Upper lobe of left lung (tissue), 6 donors: Measurements from ENCODE around the gene PAQR7. TPM values are rescaled to one million over a fixed set of nuclear protein-coding genes. Genes with fewer than 3 reads are reported as not detected.

Source experiments
- ATAC-seq, 2 donors: fragments of 200-7000 bp; cut with Tn5 transposase; one replicate each; pipeline ENCODE4 v1.9.1; 2022; ENCODE audit warnings: mild to moderate bottlenecking in 2 of 2, moderate library complexity in 2 of 2; ENCODE audit not compliant: low FRiP score in 2 of 2
- DNase-seq, 2 donors: peaks; one replicate each; pipeline ENCODE4 v3.0.0-alpha.2; 2019 to 2020
- H3K27ac ChIP-seq, 4 donors: fragments of 200-600 bp; sonication (generic); one replicate each; pipeline ENCODE4 v1.5.1; 2016 to 2019
- H3K27me3 ChIP-seq, 4 donors: fragments of 200-600 bp; sonication (generic); one replicate each; pipeline ENCODE4 v1.5.1; 2017 to 2019
- H3K36me3 ChIP-seq, 4 donors: fragments of 200-600 bp; sonication (generic); one replicate each; pipeline ENCODE4 v1.5.1; 2016 to 2019
- H3K4me1 ChIP-seq, 4 donors: fragments of 200-600 bp; sonication (generic); one replicate each; pipeline ENCODE4 v1.5.1; 2018 to 2019
- H3K4me3 ChIP-seq, 4 donors: fragments of 200-600 bp; sonication (generic); one replicate each; pipeline ENCODE4 v1.5.1; 2017 to 2019; ENCODE audit warnings: mild to moderate bottlenecking in 2 of 4, moderate library complexity in 1 of 4
- H3K9me3 ChIP-seq, 4 donors: fragments of 200-600 bp; sonication (generic); one replicate each; pipeline ENCODE4 v1.5.1; 2018 to 2019
- EP300 ChIP-seq, 4 donors: sonication (generic); formaldehyde crosslinking; IDR thresholded peaks; one replicate each; pipeline ENCODE4 v1.5.1; 2017; ENCODE audit warnings: antibody characterized with exemption in 4 of 4, control low read depth in 2 of 4
- POLR2A ChIP-seq, 4 donors: fragments of 450-650 bp; IDR thresholded peaks; one replicate each; pipeline ENCODE4 v1.5.1; 2016 to 2017; ENCODE audit warnings: antibody characterized with exemption in 4 of 4, mild to moderate bottlenecking in 2 of 4
- POLR2AphosphoS5 ChIP-seq, 2 donors: sonication (generic); formaldehyde crosslinking; IDR thresholded peaks; one replicate each; pipeline ENCODE4 v1.5.1; 2017; ENCODE audit warnings: antibody characterized with exemption in 2 of 2
- WGBS, 2 donors: methylation state at CpG; one replicate each; pipeline ENCODE4 v1.1.5; 2017 to 2018; 5-methylcytosine and 5-hydroxymethylcytosine counted together
- small RNA-seq, 4 donors: library from RNA; depleted of rRNA; stranded (forward); fragments of <200 nt; gene quantifications; one replicate each; pipeline ENCODE3, GENCODE V24; 2016
- total RNA-seq, 6 donors: library from RNA; depleted of rRNA in 4 of 6; stranded (reverse); fragments of >200 nt in 4 of 6; gene quantifications; one replicate each; pipeline versions ENCODE4 v1.1.0 to v1.2.1, GENCODE V29; 2016 to 2021
- TF ChIP-seq, protein P1 (sequence below), 6 experiments: fragments of 450-650 bp in 4 of 6; fragments of 200-600 bp in 2 of 6; sonication (generic) in 2 of 6; IDR thresholded peaks; one replicate each; pipeline ENCODE4 v1.5.1; 2016 to 2019; ENCODE audit warnings: antibody characterized with exemption in 6 of 6
- donor health status: DM: no; HTN: no; CAD: no; lungs with moderate emphysema.
- donor health status: DM: no; HTN: yes; CAD: no; lungs with severe emphysema.

The PAQR7 gene
- total RNA-seq, 6 donors from 2014 or later = 1.9 to 9.6 (median 7.0) TPM

DNA sequence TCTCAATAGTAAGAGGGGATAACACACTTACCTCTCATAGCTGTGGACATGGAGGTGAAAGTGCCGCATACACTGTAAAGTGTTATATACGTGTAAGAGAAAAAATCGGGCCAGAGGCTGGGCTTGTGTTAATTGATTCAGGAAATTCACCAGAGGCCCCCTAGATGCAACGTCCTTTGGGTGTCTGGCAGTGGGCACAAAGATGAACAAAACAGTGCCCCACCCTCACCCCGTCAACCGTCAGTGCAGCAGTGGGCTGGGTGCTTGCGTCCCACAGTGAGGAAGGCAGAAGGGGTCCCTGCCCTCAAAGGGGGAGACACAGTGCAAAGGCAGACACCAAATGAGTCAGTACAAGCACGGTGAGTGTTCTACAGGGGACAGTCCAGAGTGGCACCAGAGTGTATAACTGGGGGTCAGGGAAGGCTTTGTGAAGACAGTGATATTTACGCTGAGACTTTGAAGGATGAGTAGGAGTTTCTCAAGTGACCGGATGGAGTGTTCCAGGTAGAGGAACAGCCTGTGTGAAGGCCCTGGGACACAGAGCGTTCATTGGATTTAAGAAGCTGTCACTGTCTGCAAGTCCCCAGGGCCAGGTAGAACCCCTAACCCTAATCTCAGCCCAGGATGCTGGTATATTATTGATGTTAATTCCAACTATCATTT, 62.3 kb downstream of the PAQR7 start:
- Histone ChIP-seq H3K4me3 (no peak overlapping the region), H3K4me1 (peaks cover 3 to 29% (median 14%) of the 10 kb centered on the region in 4 donors), H3K27me3 (no peaks in the 10 kb centered on the region), H3K9me3 (no peaks in the 10 kb centered on the region), H3K27ac (no peak overlapping the region), H3K36me3 (peaks cover 7 to 73% (median 61%) of the 10 kb centered on the region in 4 donors)
- TF ChIP-seq POLR2A (IDR thresholded peaks at IDR 0.05) (no peak), POLR2AphosphoS5 (IDR thresholded peaks at IDR 0.05) (no peak), EP300 (IDR thresholded peaks at IDR 0.05) (no peak)
- TF ChIP-seq, protein P1, sequence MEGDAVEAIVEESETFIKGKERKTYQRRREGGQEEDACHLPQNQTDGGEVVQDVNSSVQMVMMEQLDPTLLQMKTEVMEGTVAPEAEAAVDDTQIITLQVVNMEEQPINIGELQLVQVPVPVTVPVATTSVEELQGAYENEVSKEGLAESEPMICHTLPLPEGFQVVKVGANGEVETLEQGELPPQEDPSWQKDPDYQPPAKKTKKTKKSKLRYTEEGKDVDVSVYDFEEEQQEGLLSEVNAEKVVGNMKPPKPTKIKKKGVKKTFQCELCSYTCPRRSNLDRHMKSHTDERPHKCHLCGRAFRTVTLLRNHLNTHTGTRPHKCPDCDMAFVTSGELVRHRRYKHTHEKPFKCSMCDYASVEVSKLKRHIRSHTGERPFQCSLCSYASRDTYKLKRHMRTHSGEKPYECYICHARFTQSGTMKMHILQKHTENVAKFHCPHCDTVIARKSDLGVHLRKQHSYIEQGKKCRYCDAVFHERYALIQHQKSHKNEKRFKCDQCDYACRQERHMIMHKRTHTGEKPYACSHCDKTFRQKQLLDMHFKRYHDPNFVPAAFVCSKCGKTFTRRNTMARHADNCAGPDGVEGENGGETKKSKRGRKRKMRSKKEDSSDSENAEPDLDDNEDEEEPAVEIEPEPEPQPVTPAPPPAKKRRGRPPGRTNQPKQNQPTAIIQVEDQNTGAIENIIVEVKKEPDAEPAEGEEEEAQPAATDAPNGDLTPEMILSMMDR (IDR thresholded peaks at IDR 0.05) = no peak
- 81 to 85% methylated on average over 11 of the region's 11 CpGs for WGBS, 2 donors
- DNase-seq = no peak
- ATAC-seq = no peak

Small RNA genes within 50 kb of the gene (small RNA-seq; reads per million reads assigned to genes)
- 0 reads per million in 4 donors for gene AL033528.1
- gene RF00019 = 0 reads per million in 4 donors
- gene SNRPFP2 = 0 reads per million in 4 donors

Other genes starting within 250 kb of the PAQR7 start
- 10 to 100 TPM; 22.0 to 91.1 (median 60.5) TPM for gene SELENON, start 75.5 kb downstream of the PAQR7 start, total RNA-seq
- gene MTFR1L, start 55.8 kb downstream of the PAQR7 start, total RNA-seq = 10 to 100 TPM; 43.2 to 80.7 (median 53.6) TPM
- gene AUNIP, start 16.3 kb downstream of the PAQR7 start, total RNA-seq = 1 to 10 TPM in 1 of 6 donors, under 1 TPM in 2, not detected in 3; 0.43 to 1.1 (median 0.74) TPM
- 100 to 1,000 TPM in 1 of 6 donors, 10 to 100 TPM in 5; 38.3 to 103 (median 52.2) TPM for gene STMN1, start 30.7 kb upstream of the PAQR7 start, total RNA-seq
- gene PAFAH2, start 122.4 kb upstream of the PAQR7 start, total RNA-seq = 10 to 100 TPM; 12.6 to 20.1 (median 15.1) TPM
- gene EXTL1, start 146.1 kb upstream of the PAQR7 start, total RNA-seq = under 1 TPM in 3 of 6 donors, not detected in 3; under 0.01 to 0.24 (median 0.20) TPM
- under 1 TPM in 3 of 6 donors, not detected in 3; 0.09 to 0.27 (median 0.15) TPM for gene SLC30A2, start 170.4 kb upstream of the PAQR7 start, total RNA-seq
- gene TRIM63, start 191.9 kb upstream of the PAQR7 start, total RNA-seq = under 1 TPM in 3 of 6 donors, not detected in 3; 0.26 to 0.61 (median 0.34) TPM
- 10 to 100 TPM in 2 of 6 donors, 1 to 10 TPM in 4; 1.7 to 12.0 (median 8.8) TPM for gene PDIK1L, start 236.1 kb upstream of the PAQR7 start, total RNA-seq